Fibroblast of lung (primary cell): ENCODE measurements around the gene HPCAL1. TPM values are rescaled to one million over a fixed set of nuclear protein-coding genes. Genes with fewer than 3 reads are reported as not detected.
"Not testable (repeated sequence)": the region's sequence is repeated elsewhere in the genome, so short reads cannot be mapped to it uniquely, and the experiment has no call there.

Experiments
- DNase-seq, 2 donors: peaks; one replicate each; pipeline versions ENCODE4 v3.0.0 to v3.0.0-alpha.2; 2010; ENCODE audit warnings: low read depth in 2 of 2
- H2AFZ ChIP-seq: 2 replicates; pipeline ENCODE4 v1.5.1; 2012; ENCODE audit warnings: low read length, control low read depth, inconsistent platforms
- H3K27ac ChIP-seq: 2 replicates; pipeline ENCODE4 v1.5.1; 2011; ENCODE audit warnings: low read length, control low read depth; ENCODE audit not compliant: insufficient read depth
- H3K27me3 ChIP-seq: 2 replicates; pipeline ENCODE4 v1.5.1; 2011; ENCODE audit warnings: mild to moderate bottlenecking, low read length; ENCODE audit not compliant: control insufficient read depth, insufficient read depth
- H3K36me3 ChIP-seq: 2 replicates; pipeline ENCODE4 v1.5.1; 2011; ENCODE audit warnings: low read length; ENCODE audit not compliant: control insufficient read depth, insufficient read depth
- H3K4me1 ChIP-seq: 2 replicates; pipeline ENCODE4 v1.5.1; 2011; ENCODE audit warnings: low read length; ENCODE audit not compliant: control insufficient read depth, insufficient read depth; ENCODE audit errors: extremely low read depth
- H3K4me2 ChIP-seq: 2 replicates; pipeline ENCODE4 v1.5.1; 2011; ENCODE audit warnings: low read length, control low read depth; ENCODE audit not compliant: insufficient read depth; ENCODE audit errors: extremely low read depth
- H3K4me3 ChIP-seq, 4 experiments: fragments of 200-600 bp in 1 of 4; sonication (generic) in 1 of 4; replicated peaks in 1 of 4; 2 replicates each; pipeline ENCODE4 v1.5.1; 2011 to 2016; ENCODE audit warnings: low read length in 4 of 4, low read depth in 3 of 4, mild to moderate bottlenecking in 3 of 4, control low read depth in 2 of 4, inconsistent platforms in 1 of 4, mixed read lengths in 1 of 4; ENCODE audit not compliant: insufficient read depth in 1 of 4; ENCODE audit errors: control extremely low read depth in 1 of 4
- H3K79me2 ChIP-seq: 2 replicates; pipeline ENCODE4 v1.5.1; 2012; ENCODE audit warnings: mild to moderate bottlenecking, low read length, inconsistent platforms; ENCODE audit not compliant: control insufficient read depth, insufficient read depth
- H3K9ac ChIP-seq: 2 replicates; pipeline ENCODE4 v1.5.1; 2011; ENCODE audit warnings: mild to moderate bottlenecking, low read length, control low read depth; ENCODE audit not compliant: insufficient read depth
- H3K9me3 ChIP-seq: 2 replicates; pipeline ENCODE4 v1.5.1; 2012; ENCODE audit warnings: low read depth, low read length; ENCODE audit not compliant: control insufficient read depth, insufficient read depth
- H4K20me1 ChIP-seq: 2 replicates; pipeline ENCODE4 v1.5.1; 2011; ENCODE audit warnings: low read length; ENCODE audit not compliant: control insufficient read depth, insufficient read depth; ENCODE audit errors: extremely low read depth
- EZH2 ChIP-seq: IDR thresholded peaks from 2 replicates; pipeline ENCODE4 v1.5.1; 2012; ENCODE audit warnings: low read length, control low read depth, mild to moderate bottlenecking; ENCODE audit errors: missing control alignments
- polyA plus RNA-seq, 2 donors: library from polyadenylated mRNA; depleted of rRNA in 1 of 2; stranded (reverse) in 1 of 2; unstranded in 1 of 2; fragments of >200 nt; gene quantifications; 2 replicates each; pipeline ENCODE4 v1.2.1, GENCODE V29; 2011 to 2012; ENCODE audit warnings: missing spikeins in 1 of 2
- total RNA-seq: library from RNA; depleted of rRNA; stranded (reverse); fragments of >200 nt; gene quantifications from 2 replicates; pipeline ENCODE4 v1.2.1, GENCODE V29; 2014
- TF ChIP-seq, protein P1 (sequence below), 2 donors: IDR thresholded peaks in 1 of 2; conservative IDR thresholded peaks in 1 of 2; 1 replicate in 1 of 2; 2 replicates in 1 of 2; pipeline ENCODE4 v1.5.1; 2011 to 2012; ENCODE audit warnings: low read length in 2 of 2, control low read depth in 1 of 2, inconsistent platforms in 1 of 2, low read depth in 1 of 2, mild to moderate bottlenecking in 1 of 2

The HPCAL1 gene
- total and polyA plus RNA-seq, 2 donors (not counting 1 experiment from before 2014, with no cell fraction given), result 11.4 to 34.5 TPM

DNA sequence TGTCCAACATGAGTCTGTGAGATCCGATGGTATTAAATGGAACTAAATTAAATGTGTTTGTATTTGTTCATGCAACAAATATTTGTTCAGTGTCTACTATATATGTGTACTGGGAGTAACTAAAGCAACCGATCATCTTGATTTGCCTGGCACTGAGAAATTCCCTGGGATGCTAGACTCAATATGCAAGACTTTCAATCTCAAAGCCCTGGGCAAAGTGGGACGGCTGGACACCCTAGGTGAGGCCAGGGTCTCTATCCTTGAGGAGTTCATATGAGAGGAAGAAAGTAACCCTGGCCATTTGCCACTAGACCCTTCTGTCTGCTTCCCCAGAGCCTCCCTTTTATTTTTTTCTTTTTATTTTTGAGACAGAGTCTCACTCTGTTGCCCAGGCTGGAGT is 44.0 kb upstream of the HPCAL1 start:
- no peak overlapping the region for H3K27ac ChIP-seq
- H3K36me3 ChIP-seq, result no peaks in the 10 kb centered on the region
- DNase-seq, result no peak
- peaks cover 21% of the 10 kb centered on the region for H3K27me3 ChIP-seq
- H2AFZ ChIP-seq, result no peak overlapping the region
- no peak overlapping the region for H3K9ac ChIP-seq
- H3K4me1 ChIP-seq, result no peaks in the 10 kb centered on the region
- H4K20me1 ChIP-seq, result no peaks in the 10 kb centered on the region
- no peaks in the 10 kb centered on the region for H3K79me2 ChIP-seq
- no peak overlapping the region for H3K4me2 ChIP-seq
- no peak overlapping the region for H3K4me3 ChIP-seq
- no peak for TF ChIP-seq EZH2
- TF ChIP-seq, protein P1, sequence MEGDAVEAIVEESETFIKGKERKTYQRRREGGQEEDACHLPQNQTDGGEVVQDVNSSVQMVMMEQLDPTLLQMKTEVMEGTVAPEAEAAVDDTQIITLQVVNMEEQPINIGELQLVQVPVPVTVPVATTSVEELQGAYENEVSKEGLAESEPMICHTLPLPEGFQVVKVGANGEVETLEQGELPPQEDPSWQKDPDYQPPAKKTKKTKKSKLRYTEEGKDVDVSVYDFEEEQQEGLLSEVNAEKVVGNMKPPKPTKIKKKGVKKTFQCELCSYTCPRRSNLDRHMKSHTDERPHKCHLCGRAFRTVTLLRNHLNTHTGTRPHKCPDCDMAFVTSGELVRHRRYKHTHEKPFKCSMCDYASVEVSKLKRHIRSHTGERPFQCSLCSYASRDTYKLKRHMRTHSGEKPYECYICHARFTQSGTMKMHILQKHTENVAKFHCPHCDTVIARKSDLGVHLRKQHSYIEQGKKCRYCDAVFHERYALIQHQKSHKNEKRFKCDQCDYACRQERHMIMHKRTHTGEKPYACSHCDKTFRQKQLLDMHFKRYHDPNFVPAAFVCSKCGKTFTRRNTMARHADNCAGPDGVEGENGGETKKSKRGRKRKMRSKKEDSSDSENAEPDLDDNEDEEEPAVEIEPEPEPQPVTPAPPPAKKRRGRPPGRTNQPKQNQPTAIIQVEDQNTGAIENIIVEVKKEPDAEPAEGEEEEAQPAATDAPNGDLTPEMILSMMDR (conservative IDR thresholded peaks at IDR 0.05 in 1 of 2, IDR thresholded peaks at IDR 0.05 in 1 of 2; ENCODE audit: low read depth in 1 of 2, low read length in 2 of 2), result no peak
- no peaks in the 10 kb centered on the region for H3K9me3 ChIP-seq

DNA sequence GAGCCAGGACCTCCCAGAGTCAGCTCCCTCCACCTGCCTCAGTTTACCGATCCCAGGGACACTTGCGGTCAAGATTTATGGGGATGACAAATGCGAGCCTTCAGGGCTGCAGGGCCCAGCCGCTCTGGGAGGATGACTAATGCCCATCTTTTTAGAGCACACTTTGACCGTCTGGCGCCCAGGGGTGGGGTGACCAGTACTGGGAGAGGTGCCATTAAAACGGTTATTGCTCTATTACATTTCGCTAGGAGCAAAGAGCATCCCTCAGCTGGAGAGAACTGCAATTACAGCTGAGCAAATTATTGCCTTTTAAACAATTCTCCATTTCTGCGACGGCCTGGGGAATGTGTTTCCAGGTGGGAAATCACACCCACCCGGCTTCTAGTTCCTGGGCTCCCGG is 42.6 kb upstream of the HPCAL1 start:
- no peak for TF ChIP-seq EZH2
- TF ChIP-seq, protein P1 (conservative IDR thresholded peaks at IDR 0.05 in 1 of 2, IDR thresholded peaks at IDR 0.05 in 1 of 2; ENCODE audit: low read depth in 1 of 2, low read length in 2 of 2), result peak in 1 of 2 donors; percentile 1
- DNase-seq, result peak in 1 of 2 donors; percentile 23
- no peaks in the 10 kb centered on the region for H4K20me1 ChIP-seq

DNA sequence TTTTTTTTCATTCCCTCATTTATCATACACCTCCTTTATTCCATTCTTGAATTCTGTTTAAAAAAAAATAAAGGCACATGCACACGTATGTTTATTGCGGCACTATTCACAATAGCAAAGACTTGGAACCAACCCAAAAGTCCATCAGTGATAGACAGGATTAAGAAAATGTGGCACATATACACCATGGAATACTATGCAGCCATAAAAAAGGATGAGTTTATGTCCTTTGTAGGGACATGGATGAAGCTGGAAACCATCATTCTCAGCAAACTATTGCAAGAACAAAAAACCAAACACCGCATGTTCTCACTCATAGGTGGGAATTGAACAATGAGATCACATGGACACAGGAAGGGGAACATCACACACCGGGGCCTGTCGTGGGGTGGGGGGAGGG is 39.2 kb upstream of the HPCAL1 start:
- H3K36me3 ChIP-seq, H3K4me2 ChIP-seq, H3K4me1 ChIP-seq, H4K20me1 ChIP-seq, H3K27ac ChIP-seq, H3K9ac ChIP-seq, DNase-seq, H3K79me2 ChIP-seq, H3K27me3 ChIP-seq, H3K9me3 ChIP-seq, H2AFZ ChIP-seq, H3K4me3 ChIP-seq: not testable (repeated sequence)

More for the DNA sequence above, 42.6 kb upstream of the HPCAL1 start:
- Histone ChIP-seq H3K9me3 (no peaks in the 10 kb centered on the region), H3K9ac (no peak overlapping the region), H3K36me3 (no peaks in the 10 kb centered on the region), H2AFZ (no peak overlapping the region), H3K4me2 (no peak overlapping the region), H3K79me2 (no peaks in the 10 kb centered on the region), H3K4me3 (no peak overlapping the region), H3K4me1 (no peaks in the 10 kb centered on the region), H3K27ac (no peak overlapping the region), H3K27me3 (peaks cover 21% of the 10 kb centered on the region)
